Suprapubic skin (tissue), 4 donors: Measurements from ENCODE around the gene BLOC1S4. TPM values are rescaled to one million over a fixed set of nuclear protein-coding genes. Genes with fewer than 3 reads are reported as not detected.

Experiments
- DNase-seq, 2 donors: peaks; one replicate each; pipeline ENCODE4 v3.0.0-alpha.2; 2019; ENCODE audit warnings: low spot score in 2 of 2
- H3K27ac ChIP-seq: fragments of 200-600 bp; sonication (generic); one replicate; pipeline ENCODE4 v1.5.1; 2019
- H3K27me3 ChIP-seq: fragments of 200-600 bp; sonication (generic); one replicate; pipeline ENCODE4 v1.5.1; 2019
- H3K36me3 ChIP-seq: fragments of 200-600 bp; sonication (generic); one replicate; pipeline ENCODE4 v1.5.1; 2019
- H3K4me1 ChIP-seq: fragments of 200-600 bp; sonication (generic); one replicate; pipeline ENCODE4 v1.5.1; 2019
- H3K4me3 ChIP-seq: fragments of 200-600 bp; sonication (generic); one replicate; pipeline ENCODE4 v1.5.1; 2019; ENCODE audit warnings: mild to moderate bottlenecking
- H3K9me3 ChIP-seq: fragments of 200-600 bp; sonication (generic); one replicate; pipeline ENCODE4 v1.5.1; 2019
- EP300 ChIP-seq: sonication (generic); formaldehyde crosslinking; IDR thresholded peaks from one replicate; pipeline ENCODE4 v1.6.1; 2017; ENCODE audit warnings: antibody characterized with exemption
- POLR2A ChIP-seq, 2 donors: fragments of 450-650 bp; IDR thresholded peaks; one replicate each; pipeline ENCODE4 v1.6.1; 2017; ENCODE audit warnings: antibody characterized with exemption in 2 of 2, mild to moderate bottlenecking in 2 of 2, moderate library complexity in 2 of 2
- POLR2AphosphoS5 ChIP-seq, 3 donors: sonication (generic); formaldehyde crosslinking; IDR thresholded peaks; one replicate each; pipeline ENCODE4 v1.6.1; 2017; ENCODE audit warnings: antibody characterized with exemption in 3 of 3
- WGBS: methylation state at CpG from one replicate; pipeline ENCODE4 v1.1.5; 2018; 5-methylcytosine and 5-hydroxymethylcytosine counted together
- total RNA-seq, 4 donors: library from RNA; depleted of rRNA; stranded (reverse); fragments of >200 nt; gene quantifications; one replicate each; pipeline ENCODE4 v1.1.0, GENCODE V29; 2016
- TF ChIP-seq, protein P1 (sequence below), 2 donors: fragments of 200-600 bp in 1 of 2; fragments of 450-650 bp in 1 of 2; sonication (generic) in 1 of 2; IDR thresholded peaks; one replicate each; pipeline ENCODE4 v1.5.1; 2016 to 2019; ENCODE audit warnings: antibody characterized with exemption in 2 of 2, mild to moderate bottlenecking in 1 of 2, moderate library complexity in 1 of 2

The BLOC1S4 gene
- total RNA-seq, 4 donors from 2014 or later, result 5.1 to 20.2 (median 14.8) TPM

DNA sequence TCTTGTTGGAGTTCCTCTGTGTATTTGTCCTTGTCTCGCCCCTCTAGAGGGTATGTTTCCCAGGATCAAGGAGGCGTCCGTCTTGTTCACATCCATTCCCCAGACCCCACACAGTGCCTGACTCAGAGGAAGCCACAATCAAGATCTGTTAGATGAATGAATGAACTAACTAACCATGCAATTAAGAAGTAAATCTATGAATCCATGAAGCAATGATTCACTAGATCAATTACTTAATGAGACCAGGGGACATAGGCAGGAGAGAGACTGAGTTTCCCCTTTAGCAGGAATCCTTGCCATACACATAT is 11.9 kb downstream of the BLOC1S4 start:
- TF ChIP-seq POLR2A (IDR thresholded peaks at IDR 0.05), result no peak
- no peak for TF ChIP-seq EP300
- no peak for TF ChIP-seq POLR2AphosphoS5 (IDR thresholded peaks at IDR 0.05)
- TF ChIP-seq, protein P1, sequence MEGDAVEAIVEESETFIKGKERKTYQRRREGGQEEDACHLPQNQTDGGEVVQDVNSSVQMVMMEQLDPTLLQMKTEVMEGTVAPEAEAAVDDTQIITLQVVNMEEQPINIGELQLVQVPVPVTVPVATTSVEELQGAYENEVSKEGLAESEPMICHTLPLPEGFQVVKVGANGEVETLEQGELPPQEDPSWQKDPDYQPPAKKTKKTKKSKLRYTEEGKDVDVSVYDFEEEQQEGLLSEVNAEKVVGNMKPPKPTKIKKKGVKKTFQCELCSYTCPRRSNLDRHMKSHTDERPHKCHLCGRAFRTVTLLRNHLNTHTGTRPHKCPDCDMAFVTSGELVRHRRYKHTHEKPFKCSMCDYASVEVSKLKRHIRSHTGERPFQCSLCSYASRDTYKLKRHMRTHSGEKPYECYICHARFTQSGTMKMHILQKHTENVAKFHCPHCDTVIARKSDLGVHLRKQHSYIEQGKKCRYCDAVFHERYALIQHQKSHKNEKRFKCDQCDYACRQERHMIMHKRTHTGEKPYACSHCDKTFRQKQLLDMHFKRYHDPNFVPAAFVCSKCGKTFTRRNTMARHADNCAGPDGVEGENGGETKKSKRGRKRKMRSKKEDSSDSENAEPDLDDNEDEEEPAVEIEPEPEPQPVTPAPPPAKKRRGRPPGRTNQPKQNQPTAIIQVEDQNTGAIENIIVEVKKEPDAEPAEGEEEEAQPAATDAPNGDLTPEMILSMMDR (IDR thresholded peaks at IDR 0.05), result no peak
- no peaks in the 10 kb centered on the region for H3K27me3 ChIP-seq
- WGBS, result 65% methylated on average over 3 of the region's 3 CpGs
- H3K4me3 ChIP-seq, result no peak overlapping the region
- no peaks in the 10 kb centered on the region for H3K9me3 ChIP-seq
- no peak for DNase-seq
- no peaks in the 10 kb centered on the region for H3K36me3 ChIP-seq
- peaks cover 30% of the 10 kb centered on the region for H3K4me1 ChIP-seq
- no peak overlapping the region for H3K27ac ChIP-seq

DNA sequence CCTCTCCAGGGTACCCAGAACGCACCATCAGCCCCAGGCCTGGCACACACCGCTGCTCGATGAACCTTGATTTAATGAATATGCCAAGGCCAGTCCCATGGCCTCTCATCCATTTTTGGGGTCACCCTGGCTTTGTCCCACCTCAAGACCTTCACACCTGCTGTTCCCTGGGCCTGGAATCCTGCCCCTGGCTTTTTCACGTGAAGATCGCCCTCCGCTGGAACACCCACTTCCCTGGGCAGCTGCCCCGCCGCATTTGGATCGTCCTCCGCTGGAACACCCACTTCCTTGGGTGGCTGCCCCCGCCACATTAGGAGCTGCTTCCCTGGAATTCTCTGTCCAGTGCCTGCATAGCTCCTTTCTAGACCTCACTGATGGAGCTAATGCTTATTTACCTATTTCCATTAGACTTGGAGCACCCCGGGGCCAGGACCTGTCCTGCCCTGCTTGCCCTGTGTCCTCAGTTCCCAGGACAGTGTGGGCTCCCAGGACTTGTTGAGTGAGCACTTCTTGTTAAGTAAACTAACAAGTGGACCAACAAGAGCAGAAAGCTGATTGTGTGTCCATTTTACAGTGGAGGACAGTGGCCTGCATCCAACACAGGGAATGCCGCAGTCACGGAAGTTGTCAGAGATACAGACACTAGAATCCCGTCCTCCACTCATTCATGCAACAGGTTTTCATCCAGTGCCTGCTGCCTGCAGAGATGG is 12.5 kb downstream of the BLOC1S4 start:
- Histone ChIP-seq H3K9me3 (no peaks in the 10 kb centered on the region), H3K4me3 (no peak overlapping the region), H3K36me3 (no peaks in the 10 kb centered on the region), H3K4me1 (peaks cover 35% of the 10 kb centered on the region), H3K27me3 (no peaks in the 10 kb centered on the region), H3K27ac (no peak overlapping the region)
- DNase-seq, result no peak
- 94% methylated on average over 15 of the region's 15 CpGs for WGBS
- TF ChIP-seq POLR2AphosphoS5 (IDR thresholded peaks at IDR 0.05) (no peak), POLR2A (IDR thresholded peaks at IDR 0.05) (no peak), EP300 (no peak)
- TF ChIP-seq, protein P1 (IDR thresholded peaks at IDR 0.05), result no peak

DNA sequence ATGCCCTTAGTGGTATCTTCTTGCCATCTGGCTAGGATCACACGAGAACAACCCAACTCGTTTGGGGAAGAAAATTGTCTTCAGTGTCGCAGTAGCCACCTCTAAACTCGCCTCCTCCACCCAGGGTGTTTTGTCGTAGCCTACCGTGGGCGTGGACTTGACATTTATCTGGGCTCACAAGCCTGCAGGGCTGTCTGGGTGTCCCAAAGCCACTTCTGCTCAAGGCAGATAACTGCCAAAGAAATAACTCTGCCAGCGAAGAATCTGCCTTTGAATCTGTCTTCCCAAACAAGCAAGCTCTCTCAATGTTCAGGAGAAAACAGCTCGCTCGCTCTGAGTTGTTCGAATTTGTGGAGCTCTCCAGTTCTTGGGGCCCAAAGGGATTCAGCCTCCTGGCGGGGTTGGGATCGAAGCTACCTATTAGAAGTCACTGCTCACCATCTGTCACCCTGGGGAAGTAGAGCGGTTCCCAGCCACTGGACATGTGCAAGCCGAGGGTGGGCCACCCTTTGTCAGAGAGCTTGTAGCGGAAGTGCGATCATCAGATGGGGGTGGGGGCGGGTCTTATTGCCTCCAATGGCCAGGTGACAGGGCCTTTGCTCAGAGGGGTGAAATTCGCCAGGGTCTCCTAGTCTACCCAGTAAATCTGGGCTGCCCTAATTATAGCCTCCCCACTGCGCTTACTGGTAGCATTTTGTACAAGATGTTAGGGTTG is 14.8 kb downstream of the BLOC1S4 start:
- no peak overlapping the region for H3K4me3 ChIP-seq
- peak in 1 of 2 donors; percentile 75 for DNase-seq
- no peaks in the 10 kb centered on the region for H3K36me3 ChIP-seq
- H3K4me1 ChIP-seq, result peaks cover 27% of the 10 kb centered on the region
- 60% methylated on average over 19 of the region's 20 CpGs for WGBS
- TF ChIP-seq EP300, result no peak
- no peak for TF ChIP-seq POLR2A (IDR thresholded peaks at IDR 0.05)
- TF ChIP-seq, protein P1 (IDR thresholded peaks at IDR 0.05), result no peak
- no peak for TF ChIP-seq POLR2AphosphoS5 (IDR thresholded peaks at IDR 0.05)
- H3K9me3 ChIP-seq, result no peaks in the 10 kb centered on the region
- no peaks in the 10 kb centered on the region for H3K27me3 ChIP-seq
- H3K27ac ChIP-seq, result peak overlapping the region; percentile 73

DNA sequence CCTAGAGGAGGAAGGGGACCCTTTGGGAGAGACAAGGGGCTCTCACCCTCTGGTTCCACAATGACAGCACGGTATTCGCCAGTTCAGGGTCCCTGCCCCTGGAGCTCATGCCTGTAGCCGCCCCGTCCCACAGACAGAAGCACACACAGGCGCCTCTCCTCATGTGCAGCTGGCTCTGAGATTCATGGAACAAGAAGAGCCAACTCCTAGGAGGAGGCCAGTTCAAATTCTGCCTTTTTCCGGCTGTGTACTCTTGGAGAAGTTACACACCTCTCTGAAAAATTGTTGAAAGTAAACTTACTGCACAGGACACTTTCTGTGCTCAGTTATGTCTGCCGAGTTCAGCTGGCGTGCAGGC is 15.3 kb downstream of the BLOC1S4 start:
- peak in 1 of 2 donors; percentile 52 for DNase-seq
- TF ChIP-seq EP300 (no peak), POLR2AphosphoS5 (IDR thresholded peaks at IDR 0.05) (no peak), POLR2A (IDR thresholded peaks at IDR 0.05) (no peak)
- TF ChIP-seq, protein P1 (IDR thresholded peaks at IDR 0.05), result no peak

DNA sequence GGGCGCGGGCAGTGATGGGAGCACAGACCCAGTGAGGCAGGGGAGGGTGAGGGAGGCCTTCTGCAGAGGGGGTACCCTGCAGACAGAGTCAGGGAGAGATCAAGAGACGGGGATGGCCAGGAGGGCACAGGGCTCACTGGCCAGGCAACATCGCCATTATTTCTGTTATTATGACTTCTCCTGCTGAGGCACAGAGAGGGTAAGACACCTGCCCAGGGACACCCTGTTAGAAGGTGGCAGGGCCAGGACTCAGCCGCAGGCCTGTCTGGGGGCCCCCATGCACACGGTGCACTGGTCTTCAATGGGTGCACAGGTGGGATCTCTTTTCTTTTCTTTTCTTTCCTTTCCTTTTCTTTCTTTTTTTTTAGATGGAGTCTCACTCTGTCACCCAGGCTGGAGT is 15.8 kb downstream of the BLOC1S4 start:
- H3K27ac ChIP-seq, result no peak overlapping the region
- WGBS, result 89% methylated on average over 6 of the region's 6 CpGs

More for the DNA sequence above, 15.3 kb downstream of the BLOC1S4 start:
- 99% methylated on average over 7 of the region's 8 CpGs for WGBS
- H3K27me3 ChIP-seq, result no peaks in the 10 kb centered on the region
- peak overlapping the region; percentile 73 for H3K27ac ChIP-seq
- H3K9me3 ChIP-seq, result no peaks in the 10 kb centered on the region
- H3K4me3 ChIP-seq, result no peak overlapping the region
- H3K4me1 ChIP-seq, result peaks cover 27% of the 10 kb centered on the region
- H3K36me3 ChIP-seq, result no peaks in the 10 kb centered on the region

More for the DNA sequence above, 15.8 kb downstream of the BLOC1S4 start:
- no peaks in the 10 kb centered on the region for H3K36me3 ChIP-seq
- peaks cover 27% of the 10 kb centered on the region for H3K4me1 ChIP-seq
- peak in 1 of 2 donors; percentile 44 for DNase-seq
- H3K27me3 ChIP-seq, result no peaks in the 10 kb centered on the region
- TF ChIP-seq POLR2A (IDR thresholded peaks at IDR 0.05), result no peak
- TF ChIP-seq, protein P1 (IDR thresholded peaks at IDR 0.05), result no peak
- H3K9me3 ChIP-seq, result no peaks in the 10 kb centered on the region
- H3K4me3 ChIP-seq, result no peak overlapping the region
